Measurements from ENCODE around the gene SOWAHA.

DNA sequence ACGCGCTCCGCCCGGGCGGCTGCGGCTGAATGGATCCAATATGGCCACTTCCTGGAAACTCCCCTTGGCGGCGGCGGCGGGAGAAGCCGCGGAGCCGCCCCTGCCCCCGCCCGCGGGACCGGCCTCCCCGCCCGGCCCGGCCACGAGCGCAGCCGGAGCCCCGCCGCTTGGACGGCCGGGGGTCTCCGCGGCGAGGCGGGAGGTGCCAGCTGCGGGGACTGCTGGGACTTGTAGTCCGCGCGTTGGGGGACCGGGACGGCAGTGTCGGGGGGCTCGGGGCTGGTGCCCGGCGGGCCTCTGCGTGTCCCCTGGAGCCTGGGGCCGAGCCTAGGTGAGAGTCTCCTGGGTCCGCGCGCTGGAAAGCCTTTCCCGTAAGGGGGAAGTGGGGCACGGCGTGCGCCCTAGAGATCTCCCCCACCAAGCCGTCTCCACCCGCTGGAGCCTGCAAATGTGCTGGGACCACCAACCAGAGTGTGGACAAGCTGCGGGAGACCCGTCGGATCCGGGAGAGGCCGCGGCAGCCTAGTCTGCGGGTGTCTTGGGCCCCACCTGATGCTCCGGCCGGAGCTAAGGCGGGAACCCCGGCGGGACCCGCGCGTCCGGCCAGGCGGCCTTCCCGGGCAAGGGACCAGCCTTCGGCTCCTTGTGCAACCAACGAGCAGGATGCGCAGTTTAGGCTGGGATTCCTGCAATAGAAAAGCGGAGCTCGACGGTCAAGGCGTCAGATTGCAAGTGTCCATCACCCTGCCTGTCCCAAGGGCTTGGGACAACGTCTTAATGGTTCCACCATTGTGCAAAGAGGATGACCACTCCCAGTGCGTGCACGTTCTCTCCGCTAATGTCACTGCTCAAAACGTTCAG lies 35.7 kb upstream of the SOWAHA start, which contains the start of gene SEPTIN8:
- TF ChIP-seq, protein P1, sequence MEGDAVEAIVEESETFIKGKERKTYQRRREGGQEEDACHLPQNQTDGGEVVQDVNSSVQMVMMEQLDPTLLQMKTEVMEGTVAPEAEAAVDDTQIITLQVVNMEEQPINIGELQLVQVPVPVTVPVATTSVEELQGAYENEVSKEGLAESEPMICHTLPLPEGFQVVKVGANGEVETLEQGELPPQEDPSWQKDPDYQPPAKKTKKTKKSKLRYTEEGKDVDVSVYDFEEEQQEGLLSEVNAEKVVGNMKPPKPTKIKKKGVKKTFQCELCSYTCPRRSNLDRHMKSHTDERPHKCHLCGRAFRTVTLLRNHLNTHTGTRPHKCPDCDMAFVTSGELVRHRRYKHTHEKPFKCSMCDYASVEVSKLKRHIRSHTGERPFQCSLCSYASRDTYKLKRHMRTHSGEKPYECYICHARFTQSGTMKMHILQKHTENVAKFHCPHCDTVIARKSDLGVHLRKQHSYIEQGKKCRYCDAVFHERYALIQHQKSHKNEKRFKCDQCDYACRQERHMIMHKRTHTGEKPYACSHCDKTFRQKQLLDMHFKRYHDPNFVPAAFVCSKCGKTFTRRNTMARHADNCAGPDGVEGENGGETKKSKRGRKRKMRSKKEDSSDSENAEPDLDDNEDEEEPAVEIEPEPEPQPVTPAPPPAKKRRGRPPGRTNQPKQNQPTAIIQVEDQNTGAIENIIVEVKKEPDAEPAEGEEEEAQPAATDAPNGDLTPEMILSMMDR (IDR thresholded peaks at IDR 0.05) = no peak
- no peak for TF ChIP-seq POLR2AphosphoS5 (IDR thresholded peaks at IDR 0.05)

Data from prostate gland (tissue), 2 donors.